Kidney capillary endothelial cell (primary cell): ENCODE results near the gene PSMB3.

Source experiments
- DNase-seq: peaks from one replicate; pipeline ENCODE4 v3.0.0-alpha.2; 2018; ENCODE audit warnings: low spot score

Gene PSMB3

GRCh38 chr17:38752308-38753070, at the start of gene PSMB3:
PSMB3 (plus strand) TSS chr17:38752741; CDS start chr17:38752827, 86 bp downstream.
- peak; percentile 100 for DNase-seq

GRCh38 chr17:38702916-38703741, 49.4 kb upstream of the PSMB3 start:
- peak; percentile 16 for DNase-seq

- DNase-seq = no peak
These were observed 48.6 kb upstream of the PSMB3 start for GRCh38 chr17:38703742-38704605.

GRCh38 chr17:38704606-38705522, 47.7 kb upstream of the PSMB3 start, which contains the start of gene MLLT6:
MLLT6 (plus strand) TSS chr17:38705273; CDS start chr17:38705633, 360 bp downstream.
- DNase-seq = peak; percentile 59

GRCh38 chr17:38705523-38705802, 47.1 kb upstream of the PSMB3 start:
- no peak for DNase-seq

GRCh38 chr17:38705803-38706504, 46.6 kb upstream of the PSMB3 start:
- no peak for DNase-seq

GRCh38 chr17:38706505-38707216, 45.9 kb upstream of the PSMB3 start:
- no peak for DNase-seq

GRCh38 chr17:38707678-38708351, 44.7 kb upstream of the PSMB3 start:
- DNase-seq = no peak

GRCh38 chr17:38709104-38709820, 43.3 kb upstream of the PSMB3 start:
- no peak for DNase-seq

- no peak for DNase-seq
These were observed 42.5 kb upstream of the PSMB3 start for GRCh38 chr17:38709864-38710603.

- no peak for DNase-seq
These were observed 42.0 kb upstream of the PSMB3 start for GRCh38 chr17:38710604-38710962.

- DNase-seq = no peak
These were observed 41.6 kb upstream of the PSMB3 start for GRCh38 chr17:38710985-38711384.

GRCh38 chr17:38711792-38712571, 40.6 kb upstream of the PSMB3 start:
- DNase-seq = no peak

- no peak for DNase-seq
These were observed 39.9 kb upstream of the PSMB3 start for GRCh38 chr17:38712593-38712992.

- DNase-seq = no peak
These were observed 39.0 kb upstream of the PSMB3 start for GRCh38 chr17:38713456-38714075.

GRCh38 chr17:38715216-38715943, 37.2 kb upstream of the PSMB3 start:
- DNase-seq = no peak
